SU-DHL-6 (cell line): ENCODE data around the gene MARF1.

Source experiments
- CTCF ChIP-seq: fragments of 200-600 bp; sonication (generic); IDR thresholded peaks from one replicate; pipeline ENCODE4 v1.5.1; 2017; ENCODE audit warnings: antibody characterized with exemption, mild to moderate bottlenecking, low read length, moderate library complexity; ENCODE audit not compliant: insufficient read depth, poor library complexity, severe bottlenecking
- EZH2phosphoT487 ChIP-seq: fragments of 200-600 bp; sonication (generic), shearing (Covaris generic); conservative IDR thresholded peaks from 2 replicates; pipeline ENCODE4 v1.6.1; 2018; ENCODE audit warnings: mild to moderate bottlenecking, antibody characterized with exemption, low read length, moderate library complexity, mixed read lengths

GRCh38 chr16:15597822-15598647 lies 44.9 kb downstream of the MARF1 start:
- TF ChIP-seq CTCF (no peak), EZH2phosphoT487 (no peak)
